Measurements from ENCODE around the gene SLC29A4. TPM values are rescaled to one million over a fixed set of nuclear protein-coding genes. Genes with fewer than 3 reads are reported as not detected.
"Not testable (repeated sequence)": the region's sequence is repeated elsewhere in the genome, so short reads cannot be mapped to it uniquely, and the experiment has no call there.

SLC29A4 gene
- total RNA-seq, 1 experiment from 2014 or later = 38.9 TPM

DNA sequence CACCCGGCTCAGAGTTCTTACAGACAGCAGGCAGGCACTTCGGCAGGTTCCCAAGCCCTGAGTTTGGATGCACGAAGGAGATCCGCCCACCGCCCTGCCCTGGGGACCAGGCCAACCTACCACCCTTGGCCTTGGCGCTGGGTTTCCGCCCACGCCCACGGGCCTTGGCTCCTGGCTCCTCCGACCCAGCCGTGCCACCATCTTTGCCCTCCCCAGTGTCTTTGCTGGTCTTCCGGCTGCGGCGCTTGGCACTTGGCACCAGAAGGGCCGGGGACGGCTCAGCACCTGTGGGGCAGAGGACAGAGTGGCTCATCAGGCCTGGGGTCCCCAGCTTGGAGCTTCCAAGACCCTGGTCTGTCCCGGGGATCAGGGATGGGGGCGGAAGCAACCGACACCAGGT is 32.1 kb downstream of the SLC29A4 start:
- Histone ChIP-seq H3K4me3 (ENCODE audit: low read depth in 2 of 2, low read length in 2 of 2) (no peak overlapping the region), H3K9me3 (ENCODE audit: control insufficient read depth, insufficient read depth, low read depth, low read length) (no peaks in the 10 kb centered on the region; the same call in 1 of the 2 replicates), H3K27ac (ENCODE audit: low read length) (no peak overlapping the region), H3K4me1 (ENCODE audit: control insufficient read depth, insufficient read depth, low read length) (no peaks in the 10 kb centered on the region), H3K36me3 (ENCODE audit: control insufficient read depth, insufficient read depth, low read length) (no peaks in the 10 kb centered on the region), H3K27me3 (ENCODE audit: control insufficient read depth, insufficient read depth, low read length) (no peaks in the 10 kb centered on the region)
- in situ Hi-C loops (cut with HindIII; ENCODE audit: low pct_unique_long_range_greater_than_20kb, low sequenced_read_pairs) (no loop called here), intact Hi-C loops (cut with micrococcal nuclease; ENCODE audit: unreplicated experiment) (no loop called here)
- no TSS peak for BruUV-seq (replicated peaks)
- TF ChIP-seq CTCF (IDR thresholded peaks at IDR 0.05) (no peak), TCF7L2 (IDR thresholded peaks at IDR 0.05; ENCODE audit: low read depth, low read length) (no peak), POLR2AphosphoS5 (IDR thresholded peaks at IDR 0.05; ENCODE audit: low read depth, low read length) (no peak), SIN3A (IDR thresholded peaks at IDR 0.05; ENCODE audit: borderline replicate concordance, insufficient read depth, low read depth, low read length) (no peak)
- TF ChIP-seq, protein P1, sequence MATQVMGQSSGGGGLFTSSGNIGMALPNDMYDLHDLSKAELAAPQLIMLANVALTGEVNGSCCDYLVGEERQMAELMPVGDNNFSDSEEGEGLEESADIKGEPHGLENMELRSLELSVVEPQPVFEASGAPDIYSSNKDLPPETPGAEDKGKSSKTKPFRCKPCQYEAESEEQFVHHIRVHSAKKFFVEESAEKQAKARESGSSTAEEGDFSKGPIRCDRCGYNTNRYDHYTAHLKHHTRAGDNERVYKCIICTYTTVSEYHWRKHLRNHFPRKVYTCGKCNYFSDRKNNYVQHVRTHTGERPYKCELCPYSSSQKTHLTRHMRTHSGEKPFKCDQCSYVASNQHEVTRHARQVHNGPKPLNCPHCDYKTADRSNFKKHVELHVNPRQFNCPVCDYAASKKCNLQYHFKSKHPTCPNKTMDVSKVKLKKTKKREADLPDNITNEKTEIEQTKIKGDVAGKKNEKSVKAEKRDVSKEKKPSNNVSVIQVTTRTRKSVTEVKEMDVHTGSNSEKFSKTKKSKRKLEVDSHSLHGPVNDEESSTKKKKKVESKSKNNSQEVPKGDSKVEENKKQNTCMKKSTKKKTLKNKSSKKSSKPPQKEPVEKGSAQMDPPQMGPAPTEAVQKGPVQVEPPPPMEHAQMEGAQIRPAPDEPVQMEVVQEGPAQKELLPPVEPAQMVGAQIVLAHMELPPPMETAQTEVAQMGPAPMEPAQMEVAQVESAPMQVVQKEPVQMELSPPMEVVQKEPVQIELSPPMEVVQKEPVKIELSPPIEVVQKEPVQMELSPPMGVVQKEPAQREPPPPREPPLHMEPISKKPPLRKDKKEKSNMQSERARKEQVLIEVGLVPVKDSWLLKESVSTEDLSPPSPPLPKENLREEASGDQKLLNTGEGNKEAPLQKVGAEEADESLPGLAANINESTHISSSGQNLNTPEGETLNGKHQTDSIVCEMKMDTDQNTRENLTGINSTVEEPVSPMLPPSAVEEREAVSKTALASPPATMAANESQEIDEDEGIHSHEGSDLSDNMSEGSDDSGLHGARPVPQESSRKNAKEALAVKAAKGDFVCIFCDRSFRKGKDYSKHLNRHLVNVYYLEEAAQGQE (IDR thresholded peaks at IDR 0.05; ENCODE audit: insufficient read depth in 1 of 2, low read depth in 2 of 2, low read length in 1 of 2) = no peak
- ATAC-seq (no peak), DNase-seq (ENCODE audit: low read depth, low spot score) (no peak)
- POLR2A ChIA-PET = no interaction called here
- CTCF ChIA-PET = no interaction called here

DNA sequence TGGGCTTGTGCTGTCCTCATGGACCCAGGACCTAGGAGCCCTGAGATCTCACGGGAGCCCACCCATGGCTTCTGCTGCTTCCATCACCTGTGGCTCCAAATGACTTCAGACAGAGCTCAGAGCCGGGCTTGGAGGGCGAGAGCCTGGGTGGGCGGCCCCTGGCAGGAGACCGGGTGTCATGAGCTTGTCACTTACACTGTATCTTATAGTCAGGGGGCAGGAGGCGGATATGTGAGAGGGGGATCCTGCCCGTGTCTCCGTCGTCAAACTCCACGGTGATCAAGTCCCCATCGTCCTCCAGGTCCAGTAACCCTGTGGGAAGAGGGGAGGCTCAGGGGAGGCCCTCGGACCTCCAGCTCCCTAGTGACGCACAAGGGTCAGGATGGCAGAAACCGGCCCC is 33.0 kb downstream of the SLC29A4 start:
- no peak overlapping the region for H3K4me3 ChIP-seq (ENCODE audit: low read depth in 2 of 2, low read length in 2 of 2)
- intact Hi-C loops (cut with micrococcal nuclease; ENCODE audit: unreplicated experiment) (no loop called here), in situ Hi-C loops (cut with HindIII; ENCODE audit: low pct_unique_long_range_greater_than_20kb, low sequenced_read_pairs) (no loop called here)
- no peaks in the 10 kb centered on the region for H3K27me3 ChIP-seq (ENCODE audit: control insufficient read depth, insufficient read depth, low read length)
- POLR2A ChIA-PET = no interaction called here
- CTCF ChIA-PET = interaction anchor here (0.7 kb wide), 1 partner anchor 81 kb away, joined by 3 read pairs; no protein-coding TSS in a partner anchor
- ATAC-seq (no peak), DNase-seq (ENCODE audit: low read depth, low spot score) (no peak)
- H3K27ac ChIP-seq (ENCODE audit: low read length) = no peak overlapping the region
- H3K36me3 ChIP-seq (ENCODE audit: control insufficient read depth, insufficient read depth, low read length) = no peaks in the 10 kb centered on the region
- H3K4me1 ChIP-seq (ENCODE audit: control insufficient read depth, insufficient read depth, low read length) = no peaks in the 10 kb centered on the region
- no peak for TF ChIP-seq CTCF (IDR thresholded peaks at IDR 0.05)
- TF ChIP-seq TCF7L2 (IDR thresholded peaks at IDR 0.05; ENCODE audit: low read depth, low read length) = no peak
- TF ChIP-seq, protein P1 (IDR thresholded peaks at IDR 0.05; ENCODE audit: insufficient read depth in 1 of 2, low read depth in 2 of 2, low read length in 1 of 2) = no peak
- no peak for TF ChIP-seq SIN3A (IDR thresholded peaks at IDR 0.05; ENCODE audit: borderline replicate concordance, insufficient read depth, low read depth, low read length)
- no peak for TF ChIP-seq POLR2AphosphoS5 (IDR thresholded peaks at IDR 0.05; ENCODE audit: low read depth, low read length)
- BruUV-seq (replicated peaks) = no TSS peak
- H3K9me3 ChIP-seq (ENCODE audit: control insufficient read depth, insufficient read depth, low read depth, low read length) = no peaks in the 10 kb centered on the region; the same call in 1 of the 2 replicates

GRCh38 chr7:5318613-5319012 is 35.9 kb downstream of the SLC29A4 start:
- ATAC-seq; POLR2A ChIA-PET; intact Hi-C loops (cut with micrococcal nuclease; ENCODE audit: unreplicated experiment); H3K4me1 ChIP-seq (ENCODE audit: control insufficient read depth, insufficient read depth, low read length); CTCF ChIA-PET; BruUV-seq (replicated peaks); H3K4me3 ChIP-seq (ENCODE audit: low read depth in 2 of 2, low read length in 2 of 2); DNase-seq (ENCODE audit: low read depth, low spot score); H3K9me3 ChIP-seq (ENCODE audit: control insufficient read depth, insufficient read depth, low read depth, low read length); H3K36me3 ChIP-seq (ENCODE audit: control insufficient read depth, insufficient read depth, low read length); H3K27ac ChIP-seq (ENCODE audit: low read length); in situ Hi-C loops (cut with HindIII; ENCODE audit: low pct_unique_long_range_greater_than_20kb, low sequenced_read_pairs); H3K27me3 ChIP-seq (ENCODE audit: control insufficient read depth, insufficient read depth, low read length): not testable (repeated sequence)
